NCI-H187 treated with DMSO at 0.1 percent for 48 hours (cell line): ENCODE results near the gene FRMD4B.

Experiments
- DNase-seq: peaks from one replicate; lab custom pipeline; 2025; lab: John Stamatoyannopoulos, UW

FRMD4B gene

DNA sequence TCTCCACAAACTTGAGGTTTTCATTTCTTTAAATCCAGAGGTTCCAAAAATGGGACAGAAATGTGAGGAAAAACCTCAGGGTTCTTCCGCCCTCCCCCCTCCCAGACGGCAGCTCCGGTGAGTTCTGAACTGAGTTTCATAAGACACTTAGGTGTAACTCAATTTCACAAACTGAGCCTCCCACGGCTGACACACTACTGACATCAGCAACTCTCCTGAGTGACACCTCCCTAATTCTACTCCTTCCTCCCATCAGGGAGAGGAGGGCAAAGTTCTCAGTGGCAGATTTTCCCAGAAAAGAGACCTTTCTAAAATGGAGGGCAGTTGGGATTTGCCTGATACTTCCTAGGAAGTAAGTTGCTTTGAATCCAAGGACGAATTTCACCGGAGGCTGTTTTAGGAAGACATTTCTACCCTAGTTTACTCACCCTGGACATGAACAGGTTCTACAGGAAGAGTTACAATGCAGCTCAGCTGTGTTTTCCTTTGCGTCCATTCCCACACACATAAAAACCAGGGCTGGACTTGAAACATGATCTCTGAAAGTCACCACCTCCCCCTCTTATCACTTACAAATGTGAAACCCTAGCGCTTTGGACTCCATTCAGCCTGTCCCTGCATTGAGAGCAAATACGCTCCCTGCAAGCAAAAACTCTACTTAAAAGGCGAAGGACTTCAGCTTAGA is 185.4 kb downstream of the FRMD4B start:
- DNase-seq: no peak

- DNase-seq: no peak
Observed at GRCh38 chr3:69199942-69200341, 185.9 kb downstream of the FRMD4B start.

GRCh38 chr3:69197922-69198530 is 187.9 kb downstream of the FRMD4B start:
- DNase-seq: no peak

- no peak for DNase-seq
Observed at GRCh38 chr3:69197455-69197854, 188.4 kb downstream of the FRMD4B start.

GRCh38 chr3:69196876-69197275 is 189.0 kb downstream of the FRMD4B start:
- no peak for DNase-seq

DNA sequence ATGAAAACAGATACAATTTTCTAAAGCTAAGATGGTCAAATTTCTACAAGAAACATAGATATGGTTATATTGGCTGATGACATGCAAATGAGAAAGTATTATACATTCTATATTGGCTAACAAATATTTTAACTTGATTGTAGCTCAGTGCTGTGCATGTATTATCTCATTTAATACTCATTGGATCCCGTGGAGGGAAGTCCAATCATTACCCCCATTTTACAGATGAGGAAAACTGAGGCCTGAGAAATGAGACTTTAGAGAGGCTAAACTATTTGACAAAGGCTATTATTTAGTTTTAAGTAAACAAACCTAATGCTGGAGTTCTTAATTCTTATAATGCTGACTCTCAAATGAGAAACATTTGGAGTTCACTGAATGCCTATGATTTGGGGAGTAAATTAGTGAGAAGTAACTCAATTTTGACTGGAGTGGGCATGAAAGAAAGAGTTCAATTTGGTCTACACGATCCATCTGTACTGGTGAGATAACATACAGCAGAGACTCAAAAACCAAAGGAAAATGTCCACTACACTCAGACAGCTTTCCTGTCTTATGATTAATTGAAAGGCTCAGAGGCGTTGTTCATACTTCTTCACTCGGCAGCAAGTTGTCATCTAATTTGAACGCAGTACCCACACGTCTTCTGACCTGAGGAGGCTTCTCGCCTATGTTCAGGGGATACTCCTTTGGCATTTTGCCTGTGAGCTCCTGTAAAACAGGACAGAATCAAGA is 191.3 kb downstream of the FRMD4B start:
- no peak for DNase-seq

DNA sequence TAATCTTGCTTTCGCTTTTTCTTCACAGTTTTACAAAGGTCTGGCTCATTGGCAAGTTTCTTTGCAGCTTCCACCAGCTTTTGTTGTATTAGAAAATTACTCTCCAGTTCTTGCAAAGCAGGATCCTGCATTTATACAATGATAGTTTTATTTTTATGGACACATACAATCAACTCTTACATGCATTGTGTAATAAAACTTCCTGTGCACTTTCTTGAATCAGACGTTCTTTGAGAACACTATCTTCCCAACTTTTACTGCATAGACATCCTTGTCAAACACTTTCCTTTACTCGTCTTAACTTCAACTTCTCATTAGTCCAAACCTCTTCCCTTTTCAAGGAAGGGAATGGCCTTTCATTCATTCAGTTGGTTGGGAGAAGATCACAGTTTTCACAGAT is 192.1 kb downstream of the FRMD4B start:
- DNase-seq: no peak

DNA sequence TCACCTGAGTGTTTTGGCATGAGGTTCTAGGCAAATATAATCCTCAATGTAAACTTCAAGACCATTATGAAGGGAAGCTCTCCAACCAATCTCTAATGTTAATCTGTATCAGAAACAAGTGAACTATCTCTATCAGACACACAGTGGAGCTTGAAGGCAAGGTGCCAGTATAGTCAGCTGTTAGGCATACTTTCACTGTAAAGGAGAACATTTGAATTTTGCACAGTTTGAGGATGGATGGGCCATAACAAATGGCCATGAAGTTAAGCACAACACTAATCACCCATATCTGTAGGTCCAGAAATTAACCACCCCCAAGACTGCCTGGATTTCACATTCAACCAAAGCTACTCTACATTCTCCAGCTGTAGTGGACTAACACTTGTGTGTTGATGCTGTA is 194.4 kb downstream of the FRMD4B start:
- no peak for DNase-seq

DNA sequence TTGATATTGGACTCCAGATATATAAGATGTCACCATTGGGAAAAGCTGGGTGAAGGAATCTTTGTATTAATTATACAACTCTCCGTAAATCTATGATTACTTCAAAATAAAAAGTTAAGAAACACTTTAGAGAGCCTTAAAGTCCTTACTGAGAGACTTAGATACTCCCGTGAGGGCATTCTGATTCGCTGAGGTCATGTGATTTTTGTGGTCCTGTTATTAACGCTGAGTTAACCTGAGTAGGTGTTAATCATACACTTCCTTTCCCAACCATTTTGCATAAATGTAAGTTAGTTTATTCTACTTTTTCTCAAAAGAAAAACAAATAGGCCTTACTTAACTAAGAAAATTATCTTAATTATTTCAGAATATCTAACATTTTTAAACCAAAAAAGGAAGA is 196.4 kb downstream of the FRMD4B start:
- no peak for DNase-seq

- no peak for DNase-seq
Observed at GRCh38 chr3:69186575-69187093, 199.3 kb downstream of the FRMD4B start.

DNA sequence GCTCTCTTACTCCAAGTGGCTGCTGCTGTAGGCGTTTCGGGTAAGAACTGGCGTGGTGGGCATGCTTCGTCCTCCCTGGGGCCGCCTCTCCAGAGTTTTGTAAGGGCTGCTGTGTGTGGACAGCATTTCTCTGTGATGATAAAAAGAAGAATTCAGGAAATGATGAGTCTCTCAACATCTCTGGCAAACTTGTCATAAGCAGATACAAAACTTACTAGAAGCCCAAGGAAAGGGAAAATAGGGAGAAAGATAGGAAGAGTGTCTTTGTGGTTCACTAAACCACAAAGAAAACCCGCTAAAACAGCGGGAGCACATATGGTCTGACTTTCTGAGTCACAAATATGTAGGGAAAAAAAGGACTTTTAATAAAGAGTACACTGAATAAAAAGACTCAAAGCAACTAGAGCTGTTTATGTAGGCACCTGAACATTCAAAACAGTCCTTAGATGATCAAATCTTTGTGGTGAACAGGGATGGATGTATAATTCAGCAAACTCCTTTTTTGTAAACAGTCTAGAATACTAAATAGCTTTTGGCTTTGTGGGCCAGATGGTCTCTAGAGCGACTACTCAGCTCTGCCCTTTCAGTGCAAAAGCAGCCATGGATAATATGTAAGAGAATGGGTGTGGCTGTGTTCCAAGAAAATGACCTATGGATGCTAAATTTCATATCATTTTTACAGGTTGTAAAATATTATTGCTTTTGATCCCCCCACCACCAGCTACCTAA is 203.1 kb downstream of the FRMD4B start:
- DNase-seq: no peak

GRCh38 chr3:69181592-69182211 is 204.2 kb downstream of the FRMD4B start:
- no peak for DNase-seq

DNA sequence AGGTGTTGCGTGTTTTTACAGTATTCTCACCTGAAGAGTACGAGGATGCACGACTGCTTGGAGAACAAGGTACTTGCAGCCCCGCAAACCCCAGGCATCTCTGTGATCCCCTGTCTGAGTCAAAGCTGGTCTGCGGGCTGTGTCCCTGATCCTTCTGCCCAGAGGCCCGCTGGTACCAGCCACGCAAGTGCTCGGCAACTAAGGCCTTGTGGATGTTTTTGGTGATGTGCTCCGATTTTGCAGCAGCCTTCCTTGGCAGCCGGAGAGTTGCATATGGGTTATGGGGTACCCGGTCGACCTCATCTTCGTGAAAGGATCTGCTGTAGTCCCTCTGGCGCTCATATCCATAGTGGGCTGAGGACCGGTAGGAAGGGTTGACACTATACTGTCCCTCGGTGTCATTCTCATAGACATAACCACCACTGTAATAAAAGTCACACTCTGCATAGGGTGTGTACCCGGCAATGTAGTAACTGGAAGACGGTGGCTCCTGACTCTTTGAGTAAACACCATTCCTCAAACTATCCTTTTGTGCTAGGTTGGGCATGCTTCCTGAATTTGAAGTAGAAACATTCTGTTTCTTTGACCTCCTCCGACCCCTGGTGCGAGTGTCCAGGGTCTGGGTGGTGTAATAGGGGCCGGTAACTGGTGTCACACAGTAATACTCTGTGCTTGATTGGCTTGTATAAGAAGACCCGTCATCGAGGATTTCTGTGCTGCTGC is 204.9 kb downstream of the FRMD4B start:
- no peak for DNase-seq

GRCh38 chr3:69179740-69180372 is 206.0 kb downstream of the FRMD4B start:
- DNase-seq: no peak

DNA sequence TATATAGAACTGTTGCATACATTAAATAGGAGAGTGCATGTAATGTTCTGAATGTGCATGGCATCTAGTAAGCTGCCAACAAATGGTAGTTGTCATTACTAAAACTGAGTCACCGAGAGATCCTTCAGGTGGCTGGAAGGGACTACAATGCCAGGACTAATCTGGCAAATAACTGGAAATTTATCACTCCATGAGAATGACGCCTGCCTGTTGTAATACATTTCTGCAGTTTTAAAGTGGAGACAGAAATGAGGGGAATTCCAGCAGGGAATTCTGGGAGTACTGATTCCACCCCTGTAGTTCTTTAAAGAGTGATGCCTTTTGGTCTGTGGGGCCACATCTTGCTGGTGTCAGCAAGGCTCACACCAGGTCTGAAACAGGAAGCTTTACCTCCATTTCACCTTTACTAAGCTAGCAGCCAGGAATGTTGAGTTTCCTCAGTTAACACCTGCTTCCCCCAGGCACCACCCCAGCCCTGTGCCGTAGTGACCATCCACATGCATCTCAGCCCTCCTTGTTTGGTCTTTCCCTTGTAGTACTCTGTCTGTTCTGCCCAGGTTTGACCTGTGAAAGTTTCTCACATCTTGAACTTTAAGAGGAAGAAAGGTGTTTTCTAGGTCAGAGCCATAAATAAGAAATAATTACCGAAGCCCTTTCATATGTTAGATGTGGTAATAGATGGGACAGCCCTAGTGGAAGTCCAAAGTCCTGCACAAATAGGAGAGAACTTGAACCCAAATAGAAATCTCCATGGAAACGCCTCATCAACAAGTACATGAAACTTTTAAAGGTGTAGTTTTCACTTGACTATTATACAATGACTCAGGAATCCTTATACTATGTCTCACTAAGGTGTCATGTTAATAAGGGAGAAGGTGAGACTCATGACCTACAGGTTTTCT is 206.8 kb downstream of the FRMD4B start:
- no peak for DNase-seq

DNA sequence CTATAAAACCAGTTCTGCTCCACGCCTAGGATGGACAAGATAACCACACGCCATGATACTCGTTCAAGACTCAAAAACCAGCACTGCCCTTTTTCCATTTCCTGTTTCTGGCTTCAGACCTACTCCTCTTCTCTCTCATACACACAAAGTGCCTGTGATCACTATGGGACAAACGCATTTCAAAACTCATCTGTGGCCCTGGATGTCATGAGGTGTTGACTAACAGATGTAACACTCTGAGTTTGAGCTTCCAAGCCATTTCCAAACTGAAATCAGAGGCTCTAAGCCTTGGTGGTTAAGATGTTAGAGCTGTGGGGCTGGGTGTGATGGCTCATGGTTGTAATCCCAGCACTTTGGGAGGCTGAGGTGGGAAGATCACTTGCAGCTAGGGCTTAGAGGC is 207.8 kb downstream of the FRMD4B start:
- DNase-seq: no peak

- no peak for DNase-seq
Observed at GRCh38 chr3:69174871-69175737, 210.8 kb downstream of the FRMD4B start.

GRCh38 chr3:69174445-69174844 is 211.4 kb downstream of the FRMD4B start:
- DNase-seq: no peak

DNA sequence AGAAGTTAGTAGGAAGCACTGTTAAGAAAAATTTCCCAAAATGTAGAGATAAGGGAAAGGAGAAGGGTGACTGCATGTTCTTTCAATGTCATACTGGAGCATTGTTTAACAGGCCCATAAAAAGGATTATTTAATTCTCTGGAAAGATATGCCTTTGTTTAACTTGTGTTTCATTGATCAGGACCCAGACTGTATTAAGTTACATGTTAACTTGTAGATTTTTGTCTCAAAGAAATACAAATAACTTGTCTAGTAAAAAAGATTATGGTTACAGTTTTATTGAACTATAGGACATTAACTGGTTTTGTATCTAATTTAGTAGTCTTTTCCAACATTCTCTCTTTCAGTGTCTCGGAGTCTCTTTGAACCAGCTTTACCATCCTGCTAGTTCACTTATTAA is 213.8 kb downstream of the FRMD4B start:
- no peak for DNase-seq
